H1 (cell line): Measurements from ENCODE around the gene DNER. TPM values are rescaled to one million over a fixed set of nuclear protein-coding genes. Genes with fewer than 3 reads are reported as not detected.

Experiments used
- CTCF ChIA-PET: fragments of 300-600 bp; sonication (Branson Sonifier 250); formaldehyde crosslinking; loops from one replicate; lab custom pipeline; 2021; ENCODE audit not compliant: partially characterized antibody; lab: Charles Lee
- POLR2A ChIA-PET: fragments of 300-600 bp; sonication (Branson Sonifier 250); formaldehyde crosslinking; loops from one replicate; lab custom pipeline; 2021; ENCODE audit warnings: inconsistent platforms; ENCODE audit not compliant: partially characterized antibody; lab: Charles Lee
- DNase-seq, 2 experiments: peaks; one replicate each; pipeline versions ENCODE4 v3.0.0 to v3.0.0-alpha.2; 2010 to 2022; ENCODE audit warnings: low spot score in 2 of 2, low read depth in 1 of 2, mixed read lengths in 1 of 2
- FAIRE-seq: peaks from 2 replicates; lab custom pipeline; 2011; peaks lifted over from hg19 to GRCh38; lab: Jason Lieb, UNC
- H2AFZ ChIP-seq: 2 replicates; pipeline ENCODE4 v1.8.1; 2012; ENCODE audit warnings: low read length, inconsistent platforms
- H2AK5ac ChIP-seq: 2 replicates; pipeline ENCODE4 v1.6.1; 2013; ENCODE audit warnings: low read depth, low read length
- H2BK120ac ChIP-seq: replicated peaks from 2 replicates; pipeline ENCODE3; 2013; ENCODE audit warnings: low read depth, low read length, inconsistent platforms
- H2BK12ac ChIP-seq: 2 replicates; pipeline ENCODE4 v1.6.1; 2013; ENCODE audit warnings: low read depth, low read length
- H2BK15ac ChIP-seq: 2 replicates; pipeline ENCODE4 v1.6.1; 2013; ENCODE audit warnings: low read length
- H2BK20ac ChIP-seq: 2 replicates; pipeline ENCODE4 v1.6.1; 2013; ENCODE audit warnings: low read length
- H2BK5ac ChIP-seq: 2 replicates; pipeline ENCODE4 v1.6.1; 2013; ENCODE audit warnings: low read depth, low read length
- H3K14ac ChIP-seq: 2 replicates; pipeline ENCODE4 v1.6.1; 2013; ENCODE audit warnings: inconsistent platforms; ENCODE audit not compliant: insufficient read length
- H3K18ac ChIP-seq: 2 replicates; pipeline ENCODE4 v1.6.1; 2013; ENCODE audit warnings: low read length; ENCODE audit errors: extremely low read depth
- H3K23ac ChIP-seq: 2 replicates; pipeline ENCODE4 v1.6.1; 2013; ENCODE audit warnings: inconsistent platforms; ENCODE audit not compliant: insufficient read length
- H3K23me2 ChIP-seq: 2 replicates; pipeline ENCODE4 v1.6.1; 2013; ENCODE audit warnings: low read depth, low read length
- H3K27ac ChIP-seq: 2 replicates; pipeline ENCODE4 v1.6.1; 2011; ENCODE audit warnings: low read depth, low read length, inconsistent platforms
- H3K27me3 ChIP-seq, 4 experiments: replicated peaks in 1 of 4; 1 replicate in 1 of 4; 2 replicates in 3 of 4; pipeline versions ENCODE4 v1.6.1 to v1.8.1; 2011 to 2013; ENCODE audit warnings: low read length in 3 of 4, mild to moderate bottlenecking in 3 of 4, inconsistent platforms in 2 of 4, mixed read lengths in 2 of 4, moderate library complexity in 1 of 4; ENCODE audit not compliant: control insufficient read depth in 3 of 4, insufficient read depth in 3 of 4; ENCODE audit errors: extremely low read depth in 1 of 4
- H3K36me3 ChIP-seq, 4 experiments: 2 replicates each; pipeline versions ENCODE4 v1.6.1 to v1.8.1; 2011 to 2013; ENCODE audit warnings: mild to moderate bottlenecking in 4 of 4, low read length in 3 of 4, moderate library complexity in 2 of 4, control low read depth in 1 of 4, inconsistent platforms in 1 of 4; ENCODE audit not compliant: insufficient read depth in 4 of 4, control insufficient read depth in 2 of 4
- H3K4ac ChIP-seq: replicated peaks from 2 replicates; pipeline ENCODE3; 2013; ENCODE audit warnings: low read length, low read depth, mixed read lengths, inconsistent platforms; ENCODE audit not compliant: insufficient read length
- H3K4me1 ChIP-seq, 4 experiments: replicated peaks in 1 of 4; 1 replicate in 1 of 4; 2 replicates in 3 of 4; pipeline versions ENCODE4 v1.6.1 to v1.8.1; 2011 to 2013; ENCODE audit warnings: low read length in 3 of 4, inconsistent platforms in 2 of 4, mixed read lengths in 1 of 4; ENCODE audit not compliant: insufficient read depth in 4 of 4, control insufficient read depth in 3 of 4
- H3K4me2 ChIP-seq, 2 experiments: 2 replicates each; pipeline versions ENCODE4 v1.6.1 to v1.8.1; 2011 to 2013; ENCODE audit warnings: low read depth in 2 of 2, low read length in 2 of 2, control low read depth in 1 of 2, inconsistent platforms in 1 of 2, mild to moderate bottlenecking in 1 of 2; ENCODE audit not compliant: insufficient read depth in 1 of 2
- H3K4me3 ChIP-seq, 4 experiments: fragments of 200-600, 300-600 bp in 1 of 4; sonication (generic), shearing (Covaris generic), sonication (Bioruptor Twin) in 1 of 4; 2 replicates each; pipeline versions ENCODE4 v1.5.1 to v1.8.1; 2011 to 2016; ENCODE audit warnings: low read length in 4 of 4, low read depth in 3 of 4, control low read depth in 2 of 4, inconsistent platforms in 2 of 4, mild to moderate bottlenecking in 2 of 4, mixed read lengths in 1 of 4, moderate library complexity in 1 of 4; ENCODE audit not compliant: insufficient read depth in 2 of 4; ENCODE audit errors: extremely low read depth in 1 of 4
- H3K56ac ChIP-seq: replicated peaks from 2 replicates; pipeline ENCODE3; 2013; ENCODE audit warnings: low read depth, mild to moderate bottlenecking, mixed read lengths, low read length, inconsistent platforms; ENCODE audit not compliant: insufficient read length
- H3K79me1 ChIP-seq: 2 replicates; pipeline ENCODE4 v1.6.1; 2013; ENCODE audit warnings: low read depth, low read length, control low read depth
- H3K79me2 ChIP-seq, 2 experiments: 2 replicates each; pipeline versions ENCODE4 v1.6.1 to v1.8.1; 2012 to 2013; ENCODE audit warnings: low read length in 2 of 2, mild to moderate bottlenecking in 2 of 2, inconsistent platforms in 1 of 2; ENCODE audit not compliant: insufficient read depth in 2 of 2, control insufficient read depth in 1 of 2
- H3K9ac ChIP-seq, 4 experiments: replicated peaks in 1 of 4; 1 replicate in 1 of 4; 2 replicates in 3 of 4; pipeline versions ENCODE4 v1.6.1 to v1.8.1; 2011 to 2013; ENCODE audit warnings: low read depth in 3 of 4, low read length in 3 of 4, control low read depth in 2 of 4, mild to moderate bottlenecking in 2 of 4, moderate library complexity in 2 of 4, inconsistent platforms in 1 of 4; ENCODE audit errors: extremely low read depth in 1 of 4
- H3K9me3 ChIP-seq, 2 experiments: 2 replicates each; pipeline versions ENCODE4 v1.6.1 to v1.8.1; 2012 to 2013; ENCODE audit warnings: mild to moderate bottlenecking in 2 of 2, moderate library complexity in 2 of 2, control low read depth in 1 of 2, inconsistent platforms in 1 of 2, low read depth in 1 of 2, low read length in 1 of 2, mixed read lengths in 1 of 2; ENCODE audit not compliant: insufficient read depth in 2 of 2
- H4K20me1 ChIP-seq, 2 experiments: replicated peaks in 1 of 2; 2 replicates each; pipeline versions ENCODE3 to v1.8.1; 2011 to 2013; ENCODE audit warnings: inconsistent platforms in 2 of 2, low read length in 2 of 2, mild to moderate bottlenecking in 1 of 2; ENCODE audit not compliant: insufficient read depth in 2 of 2, control insufficient read depth in 1 of 2
- H4K5ac ChIP-seq: 2 replicates; pipeline ENCODE4 v1.6.1; 2013; ENCODE audit warnings: low read length, low read depth, mixed read lengths, inconsistent platforms; ENCODE audit not compliant: insufficient read length
- H4K8ac ChIP-seq: 2 replicates; pipeline ENCODE4 v1.8.0; 2013; ENCODE audit warnings: mild to moderate bottlenecking, moderate library complexity, low read length, inconsistent platforms; ENCODE audit not compliant: insufficient read depth; ENCODE audit errors: extremely low read depth
- H4K91ac ChIP-seq: replicated peaks from 2 replicates; pipeline ENCODE3; 2013; ENCODE audit warnings: low read length, mixed read lengths, inconsistent platforms; ENCODE audit not compliant: insufficient read length
- BCL11A ChIP-seq, 2 experiments: IDR thresholded peaks; one replicate each; pipeline ENCODE4 v1.6.1; 2011; ENCODE audit warnings: low read depth in 2 of 2, low read length in 2 of 2, mild to moderate bottlenecking in 2 of 2
- CBX8 ChIP-seq: fragments of 300-800, 300-1000 bp; sonication (generic); IDR thresholded peaks from 2 replicates; pipeline ENCODE4 v1.7.1; 2016; ENCODE audit warnings: low read depth, low read length, borderline replicate concordance
- HDAC6 ChIP-seq: IDR thresholded peaks from one replicate; pipeline ENCODE4 v1.7.1; 2012; ENCODE audit warnings: low read depth, mild to moderate bottlenecking, inconsistent platforms, low read length, moderate library complexity
- POU5F1 ChIP-seq: IDR thresholded peaks from 2 replicates; pipeline ENCODE4 v1.6.1; 2011; ENCODE audit warnings: low read depth, mild to moderate bottlenecking, low read length, moderate library complexity
- RFX5 ChIP-seq: IDR thresholded peaks from 2 replicates; pipeline ENCODE4 v1.6.1; 2011; ENCODE audit warnings: low read depth, low read length, improper control_type of control experiment, borderline replicate concordance
- RNF2 ChIP-seq: fragments of 200-900, 300-1000 bp; sonication (generic); IDR thresholded peaks from 2 replicates; pipeline ENCODE4 v1.7.1; 2016; ENCODE audit warnings: borderline replicate concordance, low read depth, mild to moderate bottlenecking, antibody characterized with exemption, low read length; ENCODE audit not compliant: poor library complexity, severe bottlenecking; ENCODE audit errors: missing control alignments
- SP2 ChIP-seq: IDR thresholded peaks from 2 replicates; pipeline ENCODE4 v1.6.1; 2012; ENCODE audit warnings: mild to moderate bottlenecking, low read length, inconsistent platforms
- ZNF274 ChIP-seq: IDR thresholded peaks from 2 replicates; pipeline ENCODE4 v1.7.0; 2012; ENCODE audit warnings: low read length, borderline replicate concordance; ENCODE audit errors: extremely low read depth
- WGBS, 2 experiments: shearing (Covaris generic) in 1 of 2; methylation state at CpG; one replicate each; pipeline versions ENCODE4 v1.1.6 to v1.1.7; 2013 to 2015; ENCODE audit warnings: low lambda C conversion rate in 2 of 2, mixed read lengths in 2 of 2, inconsistent platforms in 1 of 2, low coverage in 1 of 2, missing lambda C conversion rate in 1 of 2; ENCODE audit not compliant: insufficient replicate concordance in 2 of 2, insufficient coverage in 1 of 2, insufficient read length in 1 of 2; ENCODE audit errors: extremely low coverage in 1 of 2, missing lambda C conversion rate in 1 of 2; 5-methylcytosine and 5-hydroxymethylcytosine counted together
- polyA plus RNA-seq, 7 experiments: library from polyadenylated mRNA; depleted of rRNA in 3 of 7; stranded (reverse) in 5 of 7; unstranded in 2 of 7; fragments of >200 nt in 5 of 7; fragments of 200-250 nt in 2 of 7; gene quantifications; 1 replicate in 5 of 7; 2 replicates in 1 of 7; 4 replicates in 1 of 7; pipeline versions ENCODE4 v1.2.1 to v1.2.3, GENCODE V29; 2011 to 2013; ENCODE audit warnings: missing spikeins in 2 of 7, mixed read lengths in 2 of 7
- total RNA-seq: library from RNA; stranded (reverse); fragmentation: NEBNext Ultra II Directional; extraction: Animal tissue kit (Norgen Biotek cat#: 25700); gene quantifications from 2 replicates; pipeline ENCODE4 v1.2.1, GENCODE V29; 2021

Gene DNER
- total and polyA plus RNA-seq, 2 of the 8 experiments (the other 6 are each of a cell fraction or from before 2014, with no cell fraction given), result 6.8 to 16.3 TPM

DNA sequence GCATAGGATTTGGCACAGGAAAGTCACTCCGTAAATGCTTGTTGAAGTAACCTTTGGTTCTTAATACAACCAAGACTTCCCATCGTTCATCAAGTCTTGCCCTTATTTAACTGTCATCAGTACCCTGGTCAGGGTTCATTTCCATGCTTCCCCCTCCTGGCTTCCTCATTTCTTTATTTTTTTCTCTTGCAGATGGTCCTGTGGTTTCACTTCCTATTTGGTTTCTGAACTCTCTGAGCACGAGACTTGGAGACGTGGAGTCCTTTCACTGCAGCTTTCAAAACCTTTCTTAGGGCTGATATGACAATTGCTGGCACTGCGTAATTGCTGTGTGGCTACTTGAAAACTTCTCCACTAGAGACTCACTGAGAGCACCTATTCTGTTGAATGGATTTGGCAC, 383.4 kb downstream of the DNER start:
- Histone ChIP-seq H3K23ac (no peak overlapping the region), H2AK5ac (no peak overlapping the region)
- POLR2A ChIA-PET, result no interaction called here
- CTCF ChIA-PET, result interaction anchor here (0.9 to 3.7 kb wide), 3 partner anchors 9 to 54 kb away, joined by 4 to 21 read pairs (median 5); no protein-coding TSS in a partner anchor
- TF ChIP-seq HDAC6, result no peak
- no peak for TF ChIP-seq RFX5
- TF ChIP-seq CBX8, result no peak
- no peak for TF ChIP-seq RNF2
- no peak for TF ChIP-seq SP2
- TF ChIP-seq ZNF274, result no peak
- no peak for TF ChIP-seq BCL11A (IDR thresholded peaks at IDR 0.05; ENCODE audit: low read depth in 2 of 2, low read length in 2 of 2)
- TF ChIP-seq POU5F1, result no peak
- TF ChIP-seq, all 59 proteins: peak for 0
- H3K36me3 ChIP-seq, result no peaks in the 10 kb centered on the region
- 66% methylated on average over 5 of the region's 5 CpGs; no CpG with 5 or more reads in 1 of the 2 experiments for WGBS, 2 experiments
- no peaks in the 10 kb centered on the region for H4K20me1 ChIP-seq
- H3K79me2 ChIP-seq, result no peaks in the 10 kb centered on the region
- H3K23me2 ChIP-seq, result no peaks in the 10 kb centered on the region
- H3K18ac ChIP-seq, result no peak overlapping the region
- H4K8ac ChIP-seq, result no peak overlapping the region
- no peak overlapping the region for H3K4me3 ChIP-seq
- no peak overlapping the region for H3K27ac ChIP-seq
- H3K14ac ChIP-seq, result no peak overlapping the region
- H2BK5ac ChIP-seq, result no peak overlapping the region
- H3K4ac ChIP-seq, result no peak overlapping the region
- H4K5ac ChIP-seq, result no peak overlapping the region
- H2BK120ac ChIP-seq, result no peak overlapping the region
- no peaks in the 10 kb centered on the region for H3K79me1 ChIP-seq
- no peak overlapping the region for H2AFZ ChIP-seq
- no peaks in the 10 kb centered on the region for H3K9me3 ChIP-seq
- no peak overlapping the region for H2BK15ac ChIP-seq
- H3K4me1 ChIP-seq, result no peaks in the 10 kb centered on the region; a peak in 1 of 7 replicates
- DNase-seq (no peak), FAIRE-seq (no peak)
- H3K56ac ChIP-seq, result no peak overlapping the region
- no peak overlapping the region for H2BK12ac ChIP-seq
- no peaks in the 10 kb centered on the region for H3K27me3 ChIP-seq
- no peak overlapping the region for H2BK20ac ChIP-seq
- H3K9ac ChIP-seq, result no peak overlapping the region
- no peak overlapping the region for H3K4me2 ChIP-seq
- H4K91ac ChIP-seq, result no peak overlapping the region
